ENCODE data around the gene BGN.
A peak's percentile ranks its signal among the peaks of the same experiment; 100 is the strongest.

Gene BGN

DNA sequence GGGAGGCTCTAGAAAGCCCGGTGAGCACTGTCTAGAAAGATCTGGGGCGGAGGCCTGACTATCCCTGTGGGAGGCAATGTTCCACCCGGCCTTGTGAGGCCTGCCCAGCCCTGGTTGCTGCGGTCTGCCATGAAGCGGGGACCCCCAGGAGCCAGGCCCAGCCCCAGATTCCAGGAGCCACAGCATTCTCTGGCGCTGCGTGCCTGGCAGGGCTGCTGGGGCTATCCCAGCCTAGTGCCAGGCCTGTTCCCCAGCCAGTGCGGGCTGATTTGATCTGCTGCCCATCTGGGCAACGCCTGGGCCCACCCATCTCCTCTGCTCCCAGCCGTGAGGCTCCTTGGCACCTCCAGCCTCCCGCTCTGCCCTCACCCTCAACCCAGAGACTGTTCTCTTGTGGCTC lies 42.3 kb downstream of the BGN start:
- TF ChIP-seq, protein P1, sequence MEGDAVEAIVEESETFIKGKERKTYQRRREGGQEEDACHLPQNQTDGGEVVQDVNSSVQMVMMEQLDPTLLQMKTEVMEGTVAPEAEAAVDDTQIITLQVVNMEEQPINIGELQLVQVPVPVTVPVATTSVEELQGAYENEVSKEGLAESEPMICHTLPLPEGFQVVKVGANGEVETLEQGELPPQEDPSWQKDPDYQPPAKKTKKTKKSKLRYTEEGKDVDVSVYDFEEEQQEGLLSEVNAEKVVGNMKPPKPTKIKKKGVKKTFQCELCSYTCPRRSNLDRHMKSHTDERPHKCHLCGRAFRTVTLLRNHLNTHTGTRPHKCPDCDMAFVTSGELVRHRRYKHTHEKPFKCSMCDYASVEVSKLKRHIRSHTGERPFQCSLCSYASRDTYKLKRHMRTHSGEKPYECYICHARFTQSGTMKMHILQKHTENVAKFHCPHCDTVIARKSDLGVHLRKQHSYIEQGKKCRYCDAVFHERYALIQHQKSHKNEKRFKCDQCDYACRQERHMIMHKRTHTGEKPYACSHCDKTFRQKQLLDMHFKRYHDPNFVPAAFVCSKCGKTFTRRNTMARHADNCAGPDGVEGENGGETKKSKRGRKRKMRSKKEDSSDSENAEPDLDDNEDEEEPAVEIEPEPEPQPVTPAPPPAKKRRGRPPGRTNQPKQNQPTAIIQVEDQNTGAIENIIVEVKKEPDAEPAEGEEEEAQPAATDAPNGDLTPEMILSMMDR (IDR thresholded peaks at IDR 0.05; ENCODE audit: control insufficient read depth, insufficient read depth, low read depth, low read length, missing control alignments) = no peak
- H3K4me3 ChIP-seq (ENCODE audit: control insufficient read depth, low read depth, low read length) = no peak overlapping the region
- no peak for DNase-seq (ENCODE audit: low read depth)

DNA sequence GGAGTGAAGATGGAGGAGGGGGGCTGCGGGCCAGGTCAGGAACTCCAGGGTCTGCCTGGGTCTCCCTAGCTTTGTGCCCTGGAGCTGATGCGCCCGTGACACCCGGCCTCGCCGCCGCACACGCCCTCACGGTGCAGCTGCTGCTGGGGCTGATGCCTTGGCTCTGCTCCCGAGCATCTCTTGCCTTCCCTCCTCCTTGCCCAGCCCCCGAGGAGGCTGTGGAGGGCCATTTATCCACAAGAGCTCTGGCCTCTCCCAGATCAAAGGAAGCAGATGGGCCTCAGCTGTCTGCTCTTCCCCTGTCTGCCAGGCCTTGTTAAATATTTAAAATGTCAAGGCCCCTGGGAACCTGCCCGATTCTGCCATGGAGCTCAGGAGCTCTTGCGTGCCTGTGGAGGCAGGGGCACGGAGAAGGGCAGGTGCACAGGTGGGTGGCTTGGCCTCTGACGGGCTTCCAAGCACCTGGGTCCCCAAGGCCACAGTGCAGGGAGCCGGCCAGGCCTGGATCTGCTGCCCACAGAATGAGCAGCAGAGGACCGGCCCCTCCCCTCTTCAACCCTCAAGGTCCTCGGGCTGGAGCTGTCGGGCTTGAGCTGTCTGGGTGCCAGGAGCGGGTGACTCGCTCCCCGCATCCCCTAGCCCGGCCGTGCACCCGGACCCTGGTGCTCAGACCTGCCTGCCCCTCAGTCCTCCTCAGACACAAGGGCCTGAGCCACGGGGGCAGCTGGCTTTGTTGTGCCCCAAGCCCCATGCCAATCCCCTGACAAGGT lies 42.9 kb downstream of the BGN start:
- TF ChIP-seq, protein P1 (IDR thresholded peaks at IDR 0.05; ENCODE audit: control insufficient read depth, insufficient read depth, low read depth, low read length, missing control alignments) = no peak
- no peak for DNase-seq (ENCODE audit: low read depth)
- H3K4me3 ChIP-seq (ENCODE audit: control insufficient read depth, low read depth, low read length) = no peak overlapping the region

DNA sequence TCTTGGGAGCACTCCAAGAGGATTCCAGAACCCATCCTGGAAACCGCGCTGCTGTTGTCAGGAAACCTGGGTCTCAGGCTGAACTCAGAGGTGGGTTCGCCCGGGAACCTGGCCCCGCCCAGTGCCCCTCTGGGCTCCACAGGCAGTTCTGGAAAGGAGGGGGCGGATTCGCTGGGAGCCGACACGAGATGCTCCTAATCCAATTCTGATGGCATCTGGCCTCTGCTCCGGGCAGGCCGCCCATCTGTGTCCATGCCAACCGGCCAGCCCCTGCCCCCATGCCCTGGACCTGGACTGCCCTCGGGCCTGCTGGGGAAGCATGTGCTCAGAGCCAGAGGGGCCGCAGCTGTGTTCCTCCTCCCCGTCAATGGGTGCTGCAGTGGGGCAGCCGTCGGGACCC lies 43.6 kb downstream of the BGN start:
- TF ChIP-seq, protein P1 (IDR thresholded peaks at IDR 0.05; ENCODE audit: control insufficient read depth, insufficient read depth, low read depth, low read length, missing control alignments) = no peak
- H3K4me3 ChIP-seq (ENCODE audit: control insufficient read depth, low read depth, low read length) = no peak overlapping the region
- no peak for DNase-seq (ENCODE audit: low read depth)

DNA sequence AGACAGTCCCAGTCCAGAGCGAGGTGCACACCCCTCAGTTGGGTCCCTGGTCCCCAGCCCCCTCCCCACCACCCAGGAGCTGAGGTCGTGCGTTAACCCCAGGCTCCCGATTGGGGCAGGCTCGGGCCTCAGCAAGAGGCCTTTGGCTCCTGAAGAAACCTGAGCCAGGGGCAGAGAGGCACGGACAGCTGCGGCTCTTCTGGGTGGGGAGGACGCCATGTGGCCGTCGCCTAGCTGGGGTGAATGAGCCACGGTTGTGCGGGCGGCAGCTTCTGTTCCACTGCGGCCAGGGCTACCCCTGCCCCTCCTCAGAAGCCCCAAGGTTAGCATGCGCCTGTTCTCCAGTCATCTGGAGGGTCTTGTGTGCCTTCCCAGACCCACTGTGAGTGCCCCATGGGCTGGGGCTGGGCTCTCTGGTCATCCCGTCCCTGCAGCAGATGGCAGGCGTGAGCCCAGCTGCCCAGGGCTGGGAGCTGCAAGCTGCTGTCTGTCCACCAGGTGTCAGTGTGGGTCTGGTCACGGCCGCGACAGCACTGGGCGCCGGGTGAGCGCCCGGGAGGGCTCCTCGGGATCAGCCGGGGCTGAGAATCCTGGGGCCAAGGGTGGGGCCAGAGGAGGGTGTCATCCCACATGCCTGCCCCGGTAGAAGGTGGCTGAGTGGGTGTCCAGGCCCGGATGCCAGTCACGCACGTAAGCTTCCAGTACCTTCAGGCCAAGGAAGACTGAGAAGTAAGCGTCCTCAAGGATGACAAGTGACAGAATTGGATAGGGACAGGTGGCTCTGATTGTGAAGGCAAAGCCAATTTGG lies 44.6 kb downstream of the BGN start:
- no peak overlapping the region for H3K4me3 ChIP-seq (ENCODE audit: control insufficient read depth, low read depth, low read length)
- no peak for DNase-seq (ENCODE audit: low read depth)
- TF ChIP-seq, protein P1 (IDR thresholded peaks at IDR 0.05; ENCODE audit: control insufficient read depth, insufficient read depth, low read depth, low read length, missing control alignments) = peak; percentile 96

DNA sequence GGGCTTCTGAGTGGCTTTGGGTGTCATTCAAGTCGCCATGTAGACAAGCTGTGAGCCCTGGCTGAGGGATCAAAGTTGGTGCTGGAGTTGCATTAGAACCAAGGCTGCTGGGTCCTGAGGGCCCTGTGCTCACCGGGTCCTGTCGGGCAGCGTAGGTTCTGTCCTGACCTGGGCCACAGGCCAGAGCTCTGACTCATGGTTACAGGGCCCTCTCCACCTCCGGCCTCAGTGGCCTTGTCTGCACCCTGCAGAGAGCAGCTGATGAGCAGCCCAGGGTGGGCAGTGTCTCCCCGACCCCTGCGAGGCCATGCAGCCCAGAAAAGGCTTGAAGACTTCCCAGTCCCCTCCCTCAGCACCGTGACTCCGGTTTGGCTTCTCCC lies 45.2 kb downstream of the BGN start:
- TF ChIP-seq, protein P1 (IDR thresholded peaks at IDR 0.05; ENCODE audit: control insufficient read depth, insufficient read depth, low read depth, low read length, missing control alignments) = no peak
- H3K4me3 ChIP-seq (ENCODE audit: control insufficient read depth, low read depth, low read length) = no peak overlapping the region
- DNase-seq (ENCODE audit: low read depth) = no peak

DNA sequence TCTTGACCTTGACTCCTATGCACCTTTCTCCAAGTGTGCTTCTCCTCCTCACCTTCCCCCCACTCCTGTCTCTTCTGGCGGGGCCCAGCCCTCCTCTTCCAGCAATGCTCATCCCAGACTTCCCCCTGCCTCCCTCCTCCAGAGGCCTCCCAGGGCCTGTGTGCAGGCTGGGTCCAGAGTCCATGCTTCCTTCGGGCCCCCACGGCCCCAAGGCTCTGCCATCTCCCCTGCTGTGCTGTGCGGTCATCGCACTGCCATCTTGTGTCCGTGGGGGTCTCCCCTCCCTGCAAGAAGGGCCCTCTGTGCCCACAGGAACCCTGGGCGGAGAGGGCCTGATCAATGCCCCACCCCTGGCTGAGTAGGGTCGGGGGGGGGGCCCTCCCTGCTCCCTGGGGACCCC lies 49.9 kb downstream of the BGN start:
- TF ChIP-seq, protein P1 (IDR thresholded peaks at IDR 0.05; ENCODE audit: control insufficient read depth, insufficient read depth, low read depth, low read length, missing control alignments) = no peak
- DNase-seq (ENCODE audit: low read depth) = no peak

More for the DNA sequence above, 49.9 kb downstream of the BGN start:
- H3K4me3 ChIP-seq (ENCODE audit: control insufficient read depth, low read depth, low read length) = no peak overlapping the region

Data from AG09309 (cell line).